ENCODE data around the gene GABRB1.

DNA sequence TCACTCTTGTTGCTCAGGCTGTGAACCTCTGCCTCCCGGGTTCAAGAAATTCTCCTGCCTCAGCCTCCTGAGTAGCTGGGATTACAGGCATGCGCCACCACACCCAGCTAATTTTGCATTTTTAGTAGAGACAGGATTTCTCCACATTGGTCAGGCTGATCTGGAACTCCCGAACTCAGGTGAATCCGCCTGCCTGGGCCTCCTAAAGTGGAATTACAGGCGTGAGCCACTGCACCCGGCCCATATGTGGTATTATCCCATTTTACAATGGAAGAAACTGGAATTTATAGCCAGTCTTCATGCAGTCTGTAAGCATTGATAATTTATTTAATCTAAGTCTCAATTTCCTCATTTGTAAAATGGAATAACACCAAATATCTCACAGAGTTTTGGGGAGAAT is 161.8 kb downstream of the GABRB1 start:
- TF ChIP-seq, protein P1, sequence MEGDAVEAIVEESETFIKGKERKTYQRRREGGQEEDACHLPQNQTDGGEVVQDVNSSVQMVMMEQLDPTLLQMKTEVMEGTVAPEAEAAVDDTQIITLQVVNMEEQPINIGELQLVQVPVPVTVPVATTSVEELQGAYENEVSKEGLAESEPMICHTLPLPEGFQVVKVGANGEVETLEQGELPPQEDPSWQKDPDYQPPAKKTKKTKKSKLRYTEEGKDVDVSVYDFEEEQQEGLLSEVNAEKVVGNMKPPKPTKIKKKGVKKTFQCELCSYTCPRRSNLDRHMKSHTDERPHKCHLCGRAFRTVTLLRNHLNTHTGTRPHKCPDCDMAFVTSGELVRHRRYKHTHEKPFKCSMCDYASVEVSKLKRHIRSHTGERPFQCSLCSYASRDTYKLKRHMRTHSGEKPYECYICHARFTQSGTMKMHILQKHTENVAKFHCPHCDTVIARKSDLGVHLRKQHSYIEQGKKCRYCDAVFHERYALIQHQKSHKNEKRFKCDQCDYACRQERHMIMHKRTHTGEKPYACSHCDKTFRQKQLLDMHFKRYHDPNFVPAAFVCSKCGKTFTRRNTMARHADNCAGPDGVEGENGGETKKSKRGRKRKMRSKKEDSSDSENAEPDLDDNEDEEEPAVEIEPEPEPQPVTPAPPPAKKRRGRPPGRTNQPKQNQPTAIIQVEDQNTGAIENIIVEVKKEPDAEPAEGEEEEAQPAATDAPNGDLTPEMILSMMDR (conservative IDR thresholded peaks at IDR 0.05; ENCODE audit: low read length): no peak
- no peak for TF ChIP-seq EZH2phosphoT487 (IDR thresholded peaks at IDR 0.05; ENCODE audit: borderline replicate concordance, low read depth, low read length)
